ENCODE data around the gene PCDH15.
"Not testable (repeated sequence)": the region's sequence is repeated elsewhere in the genome, so short reads cannot be mapped to it uniquely, and the experiment has no call there.

PCDH15 gene

GRCh38 chr10:54585572-54585971 is 215.5 kb downstream of the PCDH15 start:
- Mint-ChIP-seq H3K27me3 (no peaks in the 10 kb centered on the region), H3K27ac (no peak overlapping the region), H3K9me3 (no peaks in the 10 kb centered on the region), H3K36me3 (ENCODE audit: insufficient read depth) (no peaks in the 10 kb centered on the region), H3K4me3 (no peak overlapping the region), H3K4me1 (ENCODE audit: low read depth in 2 of 2) (no peaks in the 10 kb centered on the region)
- DNase-seq: no peak
- ATAC-seq (replicated peaks): no peak

GRCh38 chr10:54577682-54578081 is 223.3 kb downstream of the PCDH15 start:
- no peak overlapping the region for H3K4me3 Mint-ChIP-seq
- no peak for ATAC-seq (replicated peaks)
- no peaks in the 10 kb centered on the region for H3K4me1 Mint-ChIP-seq (ENCODE audit: low read depth in 2 of 2)

GRCh38 chr10:54576541-54576940 is 224.5 kb downstream of the PCDH15 start:
- DNase-seq: no peak
- Mint-ChIP-seq H3K4me3 (no peak overlapping the region), H3K36me3 (ENCODE audit: insufficient read depth) (no peaks in the 10 kb centered on the region), H3K4me1 (ENCODE audit: low read depth in 2 of 2) (no peaks in the 10 kb centered on the region), H3K27me3 (no peaks in the 10 kb centered on the region), H3K27ac (no peak overlapping the region), H3K9me3 (peaks cover 3 to 12% of the 10 kb centered on the region in 2 donors)
- ATAC-seq (replicated peaks): no peak

More at GRCh38 chr10:54577682-54578081, 223.3 kb downstream of the PCDH15 start:
- no peak overlapping the region for H3K27ac Mint-ChIP-seq
- no peaks in the 10 kb centered on the region for H3K27me3 Mint-ChIP-seq
- DNase-seq: no peak
- H3K9me3 Mint-ChIP-seq: peaks cover 3 to 12% of the 10 kb centered on the region in 2 donors
- H3K36me3 Mint-ChIP-seq (ENCODE audit: insufficient read depth): no peaks in the 10 kb centered on the region

GRCh38 chr10:54559498-54559897 is 241.5 kb downstream of the PCDH15 start:
- Mint-ChIP-seq H3K4me3 (no peak overlapping the region), H3K9me3 (no peaks in the 10 kb centered on the region), H3K27ac (no peak overlapping the region), H3K36me3 (ENCODE audit: insufficient read depth) (no peaks in the 10 kb centered on the region), H3K4me1 (ENCODE audit: low read depth in 2 of 2) (no peaks in the 10 kb centered on the region), H3K27me3 (no peaks in the 10 kb centered on the region)
- DNase-seq (no peak), ATAC-seq (replicated peaks) (no peak)

GRCh38 chr10:54554028-54554427 is 247.0 kb downstream of the PCDH15 start:
- DNase-seq (no peak), ATAC-seq (replicated peaks) (no peak)
- Mint-ChIP-seq H3K27me3 (no peaks in the 10 kb centered on the region), H3K9me3 (peaks cover 0 to 2% of the 10 kb centered on the region in 2 donors), H3K36me3 (ENCODE audit: insufficient read depth) (no peaks in the 10 kb centered on the region), H3K27ac (no peak overlapping the region), H3K4me1 (ENCODE audit: low read depth in 2 of 2) (no peaks in the 10 kb centered on the region), H3K4me3 (no peak overlapping the region)

GRCh38 chr10:54550016-54550415 is 251.0 kb downstream of the PCDH15 start:
- H3K9me3 Mint-ChIP-seq: peaks cover 0 to 2% of the 10 kb centered on the region in 2 donors
- H3K4me1 Mint-ChIP-seq (ENCODE audit: low read depth in 2 of 2): no peaks in the 10 kb centered on the region
- no peak overlapping the region for H3K27ac Mint-ChIP-seq
- no peak for DNase-seq
- no peaks in the 10 kb centered on the region for H3K27me3 Mint-ChIP-seq
- no peak for ATAC-seq (replicated peaks)
- no peaks in the 10 kb centered on the region for H3K36me3 Mint-ChIP-seq (ENCODE audit: insufficient read depth)
- no peak overlapping the region for H3K4me3 Mint-ChIP-seq

- ATAC-seq (replicated peaks): no peak
- no peaks in the 10 kb centered on the region for H3K4me1 Mint-ChIP-seq (ENCODE audit: low read depth in 2 of 2)
Measured at GRCh38 chr10:54531296-54531695, 269.7 kb downstream of the PCDH15 start.

GRCh38 chr10:54530299-54530698 is 270.7 kb downstream of the PCDH15 start:
- Mint-ChIP-seq H3K4me3 (no peak overlapping the region), H3K4me1 (ENCODE audit: low read depth in 2 of 2) (no peaks in the 10 kb centered on the region), H3K27ac (no peak overlapping the region), H3K36me3 (ENCODE audit: insufficient read depth) (no peaks in the 10 kb centered on the region), H3K9me3 (peaks cover 7% of the 10 kb centered on the region in 2 donors), H3K27me3 (no peaks in the 10 kb centered on the region)
- ATAC-seq (replicated peaks): no peak
- no peak for DNase-seq

More at GRCh38 chr10:54531296-54531695, 269.7 kb downstream of the PCDH15 start:
- DNase-seq: no peak
- Mint-ChIP-seq H3K9me3 (peaks cover 7% of the 10 kb centered on the region in 2 donors), H3K4me3 (no peak overlapping the region), H3K27ac (no peak overlapping the region), H3K27me3 (no peaks in the 10 kb centered on the region), H3K36me3 (ENCODE audit: insufficient read depth) (no peaks in the 10 kb centered on the region)

- Mint-ChIP-seq H3K4me1 (ENCODE audit: low read depth in 2 of 2) (no peaks in the 10 kb centered on the region), H3K36me3 (ENCODE audit: insufficient read depth) (no peaks in the 10 kb centered on the region), H3K9me3 (peaks cover 17 to 25% of the 10 kb centered on the region in 2 donors), H3K27me3 (no peaks in the 10 kb centered on the region), H3K27ac (no peak overlapping the region), H3K4me3 (no peak overlapping the region)
- DNase-seq: no peak
- no peak for ATAC-seq (replicated peaks)
Measured at GRCh38 chr10:54525816-54526215, 275.2 kb downstream of the PCDH15 start.

- not testable (repeated sequence) for ATAC-seq (replicated peaks); H3K27ac Mint-ChIP-seq; H3K36me3 Mint-ChIP-seq (ENCODE audit: insufficient read depth); H3K4me3 Mint-ChIP-seq; H3K4me1 Mint-ChIP-seq (ENCODE audit: low read depth in 2 of 2); H3K27me3 Mint-ChIP-seq
- DNase-seq: peak in 1 of 3 experiments; percentile 0
- H3K9me3 Mint-ChIP-seq: peaks cover 0 to 25% of the 10 kb centered on the region in 2 donors
Measured at GRCh38 chr10:54515244-54515643, 285.8 kb downstream of the PCDH15 start.

GRCh38 chr10:54503863-54504262 is 297.2 kb downstream of the PCDH15 start:
- DNase-seq: no peak
- no peak overlapping the region for H3K27ac Mint-ChIP-seq
- no peak for ATAC-seq (replicated peaks)
- H3K27me3 Mint-ChIP-seq: no peaks in the 10 kb centered on the region
- no peaks in the 10 kb centered on the region for H3K4me1 Mint-ChIP-seq (ENCODE audit: low read depth in 2 of 2)
- H3K9me3 Mint-ChIP-seq: peaks cover 6 to 16% of the 10 kb centered on the region in 2 donors
- H3K36me3 Mint-ChIP-seq (ENCODE audit: insufficient read depth): no peaks in the 10 kb centered on the region
- no peak overlapping the region for H3K4me3 Mint-ChIP-seq

- Mint-ChIP-seq H3K4me3 (no peak overlapping the region), H3K36me3 (ENCODE audit: insufficient read depth) (no peaks in the 10 kb centered on the region), H3K9me3 (peaks cover 8 to 18% of the 10 kb centered on the region in 2 donors), H3K27me3 (no peaks in the 10 kb centered on the region), H3K4me1 (ENCODE audit: low read depth in 2 of 2) (no peaks in the 10 kb centered on the region), H3K27ac (no peak overlapping the region)
- ATAC-seq (replicated peaks) (no peak), DNase-seq (no peak)
Measured at GRCh38 chr10:54501929-54502328, 299.1 kb downstream of the PCDH15 start.

- Mint-ChIP-seq H3K9me3 (peaks cover 6 to 20% of the 10 kb centered on the region in 2 donors), H3K4me1 (ENCODE audit: low read depth in 2 of 2) (no peaks in the 10 kb centered on the region), H3K4me3 (no peak overlapping the region), H3K27me3 (no peaks in the 10 kb centered on the region), H3K36me3 (ENCODE audit: insufficient read depth) (no peaks in the 10 kb centered on the region), H3K27ac (no peak overlapping the region)
- ATAC-seq (replicated peaks) (no peak), DNase-seq (no peak)
Measured at GRCh38 chr10:54496852-54497251, 304.2 kb downstream of the PCDH15 start.

- no peak for DNase-seq
- peaks cover 0 to 7% of the 10 kb centered on the region in 2 donors for H3K9me3 Mint-ChIP-seq
- no peak for ATAC-seq (replicated peaks)
- no peaks in the 10 kb centered on the region for H3K27me3 Mint-ChIP-seq
- H3K36me3 Mint-ChIP-seq (ENCODE audit: insufficient read depth): no peaks in the 10 kb centered on the region
- H3K4me3 Mint-ChIP-seq: no peak overlapping the region
- no peaks in the 10 kb centered on the region for H3K4me1 Mint-ChIP-seq (ENCODE audit: low read depth in 2 of 2)
- no peak overlapping the region for H3K27ac Mint-ChIP-seq
Measured at GRCh38 chr10:54487743-54488142, 313.3 kb downstream of the PCDH15 start.

- no peak for ATAC-seq (replicated peaks)
- H3K36me3 Mint-ChIP-seq (ENCODE audit: insufficient read depth): no peaks in the 10 kb centered on the region
- no peak overlapping the region for H3K4me3 Mint-ChIP-seq
- DNase-seq: no peak
- no peaks in the 10 kb centered on the region for H3K4me1 Mint-ChIP-seq (ENCODE audit: low read depth in 2 of 2)
- no peak overlapping the region for H3K27ac Mint-ChIP-seq
- peaks cover 0 to 9% of the 10 kb centered on the region in 2 donors for H3K9me3 Mint-ChIP-seq
- no peaks in the 10 kb centered on the region for H3K27me3 Mint-ChIP-seq
Measured at GRCh38 chr10:54485971-54486370, 315.1 kb downstream of the PCDH15 start.

All from effector memory CD8-positive, alpha-beta T cell (primary cell).